ENCODE measurements around the gene MAGEB4.

The MAGEB4 gene

GRCh38 chrX:30259927-30260326, 18.1 kb downstream of the MAGEB4 start:
- DNase-seq: no peak
- TF ChIP-seq POLR2A (IDR thresholded peaks at IDR 0.05; ENCODE audit: low read length): no peak
- no peak for TF ChIP-seq GATA1 (IDR thresholded peaks at IDR 0.05; ENCODE audit: low read depth, low read length)

DNA sequence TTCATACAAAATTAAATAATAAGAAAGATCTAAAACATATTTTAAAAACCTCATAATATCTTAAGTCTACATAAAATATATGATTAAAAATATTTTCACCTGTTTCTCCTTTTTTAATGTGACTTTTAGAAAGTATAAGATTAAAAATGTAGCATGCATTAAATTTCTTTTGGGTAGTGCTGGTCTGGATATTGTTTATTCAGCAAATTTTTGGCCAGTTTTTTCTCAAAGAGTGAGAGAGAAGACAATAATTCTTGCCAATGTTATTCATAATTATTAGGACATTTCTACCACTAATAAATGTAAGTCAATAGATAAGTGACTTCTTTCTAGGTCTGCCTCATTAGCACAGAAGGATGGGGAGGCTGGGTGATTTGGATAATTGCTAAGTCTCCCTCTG, 19.2 kb downstream of the MAGEB4 start:
- DNase-seq: no peak
- TF ChIP-seq POLR2A (IDR thresholded peaks at IDR 0.05; ENCODE audit: low read length) (no peak), GATA1 (IDR thresholded peaks at IDR 0.05; ENCODE audit: low read depth, low read length) (no peak)

GRCh38 chrX:30262763-30263162, 21.0 kb downstream of the MAGEB4 start:
- no peak for TF ChIP-seq GATA1 (IDR thresholded peaks at IDR 0.05; ENCODE audit: low read depth, low read length)
- TF ChIP-seq POLR2A (IDR thresholded peaks at IDR 0.05; ENCODE audit: low read length): no peak
- no peak for DNase-seq

GRCh38 chrX:30270639-30271038, 28.8 kb downstream of the MAGEB4 start:
- no peak for DNase-seq
- TF ChIP-seq GATA1 (IDR thresholded peaks at IDR 0.05; ENCODE audit: low read depth, low read length) (no peak), POLR2A (IDR thresholded peaks at IDR 0.05; ENCODE audit: low read length) (no peak)

- peak in 1 of 2 experiments; percentile 0 for DNase-seq
- no peak for TF ChIP-seq POLR2A (IDR thresholded peaks at IDR 0.05; ENCODE audit: low read length)
- no peak for TF ChIP-seq GATA1 (IDR thresholded peaks at IDR 0.05; ENCODE audit: low read depth, low read length)
These were observed 33.7 kb downstream of the MAGEB4 start for GRCh38 chrX:30275498-30275897.

- peak in 1 of 2 experiments; percentile 4 for DNase-seq
- TF ChIP-seq POLR2A (IDR thresholded peaks at IDR 0.05; ENCODE audit: low read length) (no peak), GATA1 (IDR thresholded peaks at IDR 0.05; ENCODE audit: low read depth, low read length) (no peak)
These were observed 36.6 kb downstream of the MAGEB4 start for GRCh38 chrX:30278365-30278764.

- no peak for DNase-seq
These were observed 38.6 kb downstream of the MAGEB4 start for GRCh38 chrX:30280428-30280827.

GRCh38 chrX:30282527-30282926, 40.7 kb downstream of the MAGEB4 start:
- TF ChIP-seq GATA1 (IDR thresholded peaks at IDR 0.05; ENCODE audit: low read depth, low read length) (no peak), POLR2A (IDR thresholded peaks at IDR 0.05; ENCODE audit: low read length) (no peak)
- DNase-seq: peak in 1 of 2 experiments; percentile 1

More at GRCh38 chrX:30280428-30280827, 38.6 kb downstream of the MAGEB4 start:
- TF ChIP-seq GATA1 (IDR thresholded peaks at IDR 0.05; ENCODE audit: low read depth, low read length) (no peak), POLR2A (IDR thresholded peaks at IDR 0.05; ENCODE audit: low read length) (no peak)

DNA sequence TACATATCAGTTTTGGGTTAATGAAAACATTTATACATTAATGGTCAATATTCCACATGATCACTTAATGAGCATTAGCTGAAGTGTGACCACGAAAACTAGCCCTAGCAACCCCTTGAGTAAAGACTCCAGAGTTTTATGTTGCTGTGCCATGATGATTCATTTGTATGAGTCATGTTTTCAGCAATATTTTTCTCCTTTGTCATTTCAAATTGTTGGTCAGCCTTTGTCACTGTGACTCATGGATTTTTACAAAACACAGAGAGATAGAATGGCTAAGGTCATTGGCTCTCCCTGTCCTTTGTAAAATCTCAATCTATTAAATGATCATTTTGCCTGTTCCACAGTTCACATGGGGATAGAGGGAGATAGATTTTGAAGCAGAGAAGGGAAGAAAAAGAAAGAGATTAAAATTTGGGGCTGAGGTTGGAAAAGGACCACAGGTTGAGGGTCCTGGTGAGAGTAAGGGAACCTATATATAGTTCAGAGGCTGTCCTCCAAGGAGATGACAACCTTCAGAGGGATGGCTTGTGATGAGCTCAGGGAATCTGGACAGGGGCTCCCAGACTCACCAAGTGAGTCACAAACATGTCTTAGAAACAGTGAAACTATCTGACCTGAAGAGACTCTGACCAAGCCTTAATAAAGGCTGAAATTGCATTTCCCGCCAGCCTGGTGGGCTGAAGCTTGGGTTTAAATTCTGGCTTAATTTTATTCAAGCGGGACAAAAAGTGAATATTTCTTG, 41.8 kb downstream of the MAGEB4 start:
- DNase-seq: peak; percentile 6 to 55
- no peak for TF ChIP-seq POLR2A (IDR thresholded peaks at IDR 0.05; ENCODE audit: low read length)
- no peak for TF ChIP-seq GATA1 (IDR thresholded peaks at IDR 0.05; ENCODE audit: low read depth, low read length)

Data from erythroblast (primary cell).